Measurements from ENCODE around the gene STX11.

STX11 gene

DNA sequence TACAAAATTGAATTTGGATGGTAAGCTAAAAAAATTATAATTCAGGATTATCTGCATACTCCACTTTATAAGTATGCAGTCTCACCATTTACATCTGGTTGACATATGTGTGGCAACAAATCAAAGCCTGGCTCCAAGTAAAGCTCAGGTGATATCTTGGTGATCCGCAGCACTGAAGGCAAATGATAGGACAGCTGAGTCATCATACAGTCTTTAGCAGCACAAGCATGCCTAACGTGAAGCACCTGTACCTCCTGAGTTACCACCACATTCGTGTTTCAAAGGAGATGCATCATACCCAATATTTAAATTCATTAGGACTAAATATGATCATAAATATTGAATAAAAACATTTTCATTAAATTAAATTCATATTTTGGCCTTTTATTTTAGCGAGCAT lies 11.8 kb upstream of the STX11 start:
- in situ Hi-C loops (cut with HindIII; ENCODE audit: low pct_ligation_motif_present, low pct_unique_long_range_greater_than_20kb, low sequenced_read_pairs) = no loop called here
- no peak for DNase-seq

DNA sequence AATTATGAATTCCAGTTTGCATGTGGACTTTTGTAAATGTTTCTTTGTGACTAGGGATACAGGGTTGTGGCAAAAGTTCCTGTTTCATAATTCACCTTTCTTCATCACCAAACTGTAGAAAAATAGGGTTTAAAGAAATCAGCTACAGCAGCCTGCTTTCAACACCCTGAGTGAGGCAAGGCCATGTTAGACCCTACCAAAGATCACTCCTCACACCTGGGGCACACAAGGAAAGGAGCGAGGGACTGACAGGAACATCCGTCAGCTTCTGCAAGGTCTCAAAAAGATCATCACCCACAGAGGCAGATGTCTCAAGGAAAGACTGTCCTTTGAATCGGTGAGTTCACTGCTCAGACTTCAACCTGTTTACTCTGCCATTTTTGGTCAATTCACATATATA lies 10.5 kb upstream of the STX11 start:
- in situ Hi-C loops (cut with HindIII; ENCODE audit: low pct_ligation_motif_present, low pct_unique_long_range_greater_than_20kb, low sequenced_read_pairs) = no loop called here
- no peak for DNase-seq

DNA sequence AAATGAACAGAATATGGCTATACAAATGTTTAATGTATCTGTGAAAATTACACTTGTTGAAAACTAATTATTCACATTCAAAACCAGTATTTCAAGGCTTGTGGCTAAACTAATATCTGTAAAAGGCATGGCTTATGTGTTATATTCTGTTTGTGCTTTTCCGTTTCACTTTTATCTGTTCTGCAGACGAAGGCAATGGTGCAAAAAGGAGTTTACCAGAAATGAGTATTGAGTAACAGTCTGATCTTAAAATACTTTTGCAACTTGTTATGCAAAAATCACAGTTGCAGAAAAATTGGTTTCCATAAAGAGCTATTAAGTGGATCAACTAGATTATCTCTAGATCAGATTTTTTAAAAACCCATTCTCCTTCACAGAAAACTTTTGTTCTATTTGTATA lies 9.4 kb upstream of the STX11 start:
- DNase-seq = no peak
- in situ Hi-C loops (cut with HindIII; ENCODE audit: low pct_ligation_motif_present, low pct_unique_long_range_greater_than_20kb, low sequenced_read_pairs) = no loop called here

DNA sequence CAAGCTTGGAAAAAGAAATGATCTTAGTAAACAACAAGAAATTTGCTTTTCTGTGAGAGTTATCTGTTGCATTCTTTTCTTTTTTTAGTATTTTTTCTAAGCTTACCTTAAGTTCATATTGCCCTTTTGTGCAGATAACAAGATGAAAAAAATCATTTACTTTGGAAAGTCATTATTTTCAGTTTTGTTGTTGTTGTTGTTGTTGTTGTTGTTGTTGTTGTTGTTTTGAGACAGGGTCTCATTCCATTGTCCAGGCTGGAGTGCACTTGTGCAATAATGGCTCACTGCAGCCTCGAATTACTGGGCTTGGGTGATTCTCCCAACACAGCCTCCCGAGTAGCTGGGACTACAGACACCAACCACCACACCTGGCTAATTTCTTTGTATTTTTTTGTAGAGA lies 8.8 kb upstream of the STX11 start:
- in situ Hi-C loops (cut with HindIII; ENCODE audit: low pct_ligation_motif_present, low pct_unique_long_range_greater_than_20kb, low sequenced_read_pairs) = no loop called here
- no peak for DNase-seq

DNA sequence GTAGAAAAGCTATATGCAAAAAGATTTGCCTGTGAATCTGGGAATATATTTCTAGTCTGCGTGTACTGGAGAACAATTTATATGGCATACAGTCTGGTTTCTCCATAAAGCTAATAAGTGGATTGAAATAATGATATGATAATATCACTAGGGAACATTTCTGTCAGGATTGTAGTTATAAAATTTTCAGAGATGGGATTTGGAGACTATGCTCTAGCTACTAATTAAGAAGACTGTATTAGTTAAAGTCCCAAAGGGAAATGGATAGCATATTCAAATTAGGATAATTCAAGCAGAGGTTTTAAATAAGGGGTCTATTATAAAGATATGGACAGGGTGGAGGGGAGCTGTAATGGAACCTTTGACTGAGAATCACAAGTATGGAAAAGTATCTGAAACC lies 7.2 kb upstream of the STX11 start:
- DNase-seq = no peak
- in situ Hi-C loops (cut with HindIII; ENCODE audit: low pct_ligation_motif_present, low pct_unique_long_range_greater_than_20kb, low sequenced_read_pairs) = no loop called here

DNA sequence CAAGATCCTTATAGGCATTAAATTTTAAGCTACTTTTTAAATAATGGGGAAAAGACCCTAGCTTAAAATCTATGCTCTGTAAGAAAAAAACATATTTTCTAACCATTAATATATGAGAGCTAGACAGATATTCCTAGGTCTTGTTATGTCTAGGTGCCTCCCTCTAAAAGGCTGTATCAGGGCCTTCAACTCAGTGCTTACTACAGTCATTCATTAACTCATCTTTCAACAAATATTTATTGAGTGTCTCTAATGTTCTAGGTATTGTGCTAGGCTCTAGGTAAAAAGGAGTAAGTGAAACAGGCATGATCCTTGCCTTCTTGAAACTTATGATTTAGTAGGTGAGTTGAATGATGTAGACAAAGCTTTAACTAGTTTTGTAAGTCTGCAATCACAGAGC lies 6.4 kb upstream of the STX11 start:
- in situ Hi-C loops (cut with HindIII; ENCODE audit: low pct_ligation_motif_present, low pct_unique_long_range_greater_than_20kb, low sequenced_read_pairs) = no loop called here
- no peak for DNase-seq

DNA sequence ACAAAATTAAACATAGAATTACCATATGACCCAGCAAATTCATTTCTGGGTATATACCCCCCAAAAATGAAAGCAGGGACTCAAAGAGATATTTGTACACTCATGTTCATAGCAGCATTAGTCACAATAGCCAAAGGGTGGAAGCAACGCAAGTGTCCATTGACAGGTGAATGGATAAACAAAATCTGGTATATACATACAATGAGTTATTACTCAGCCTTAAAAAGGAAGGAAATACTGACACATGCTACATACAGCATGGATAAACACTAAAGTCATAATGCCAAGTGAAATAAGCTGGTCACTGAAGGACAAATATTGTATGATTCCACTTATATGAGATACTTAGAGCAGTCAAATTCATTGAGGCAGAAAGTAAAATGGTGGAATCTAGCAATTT lies 5.3 kb upstream of the STX11 start:
- in situ Hi-C loops (cut with HindIII; ENCODE audit: low pct_ligation_motif_present, low pct_unique_long_range_greater_than_20kb, low sequenced_read_pairs) = no loop called here
- DNase-seq = no peak

DNA sequence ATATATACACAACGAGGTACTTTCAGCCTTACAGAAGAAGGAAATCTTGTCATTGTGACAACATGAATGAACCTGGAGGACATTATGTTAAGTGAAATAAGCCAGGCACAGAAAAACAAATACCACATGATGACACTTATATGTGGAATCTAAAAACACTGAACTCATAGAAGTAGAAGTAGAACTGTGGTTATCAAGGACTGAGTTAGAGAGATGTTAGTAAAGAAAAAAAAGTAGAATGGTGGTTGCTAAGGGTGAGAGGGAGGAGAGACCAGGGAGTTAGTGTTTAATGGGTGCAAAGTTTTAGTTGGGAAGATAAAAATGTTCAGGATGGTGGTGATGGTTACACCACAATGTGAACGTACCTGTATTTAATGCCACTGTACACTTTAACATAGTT lies 4.8 kb upstream of the STX11 start:
- in situ Hi-C loops (cut with HindIII; ENCODE audit: low pct_ligation_motif_present, low pct_unique_long_range_greater_than_20kb, low sequenced_read_pairs) = no loop called here
- no peak for DNase-seq

DNA sequence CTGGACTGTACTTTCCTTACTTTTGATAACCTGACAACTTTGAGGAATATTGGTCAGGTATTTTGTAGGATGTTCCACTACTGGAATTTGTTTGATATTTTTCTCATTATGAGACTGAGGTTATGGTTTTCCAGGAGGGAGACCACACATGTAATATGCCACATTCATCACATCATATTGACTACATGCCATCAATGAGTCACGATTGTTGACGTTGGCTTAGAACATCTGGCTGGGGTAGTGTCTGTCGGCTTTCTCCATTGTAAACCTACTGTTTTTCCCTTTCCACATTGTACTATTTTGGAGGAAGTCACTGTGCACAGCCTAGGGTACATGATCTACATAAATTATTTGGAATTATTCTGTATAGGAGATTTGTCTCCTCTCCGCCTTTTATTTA lies 1.4 kb upstream of the STX11 start:
- in situ Hi-C loops (cut with HindIII; ENCODE audit: low pct_ligation_motif_present, low pct_unique_long_range_greater_than_20kb, low sequenced_read_pairs) = no loop called here
- no peak for DNase-seq

DNA sequence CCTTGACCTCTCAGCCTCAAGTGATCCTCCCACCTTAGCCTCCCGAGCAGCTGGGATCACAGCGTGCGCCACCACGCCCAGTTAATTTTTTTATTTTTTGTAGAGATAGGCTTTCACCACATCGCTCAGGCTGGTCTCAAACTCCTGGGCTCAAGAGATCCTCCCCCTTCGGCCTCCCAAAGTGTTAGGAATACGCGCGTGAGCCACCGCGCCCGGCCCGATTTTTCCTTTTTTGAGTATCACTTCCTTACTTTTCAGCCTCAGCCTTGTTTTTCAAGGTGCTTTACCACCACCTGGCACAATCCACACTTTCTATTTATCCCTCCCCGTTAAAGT lies 791 bp upstream of the STX11 start:
- in situ Hi-C loops (cut with HindIII; ENCODE audit: low pct_ligation_motif_present, low pct_unique_long_range_greater_than_20kb, low sequenced_read_pairs) = no loop called here
- no peak for DNase-seq

DNA sequence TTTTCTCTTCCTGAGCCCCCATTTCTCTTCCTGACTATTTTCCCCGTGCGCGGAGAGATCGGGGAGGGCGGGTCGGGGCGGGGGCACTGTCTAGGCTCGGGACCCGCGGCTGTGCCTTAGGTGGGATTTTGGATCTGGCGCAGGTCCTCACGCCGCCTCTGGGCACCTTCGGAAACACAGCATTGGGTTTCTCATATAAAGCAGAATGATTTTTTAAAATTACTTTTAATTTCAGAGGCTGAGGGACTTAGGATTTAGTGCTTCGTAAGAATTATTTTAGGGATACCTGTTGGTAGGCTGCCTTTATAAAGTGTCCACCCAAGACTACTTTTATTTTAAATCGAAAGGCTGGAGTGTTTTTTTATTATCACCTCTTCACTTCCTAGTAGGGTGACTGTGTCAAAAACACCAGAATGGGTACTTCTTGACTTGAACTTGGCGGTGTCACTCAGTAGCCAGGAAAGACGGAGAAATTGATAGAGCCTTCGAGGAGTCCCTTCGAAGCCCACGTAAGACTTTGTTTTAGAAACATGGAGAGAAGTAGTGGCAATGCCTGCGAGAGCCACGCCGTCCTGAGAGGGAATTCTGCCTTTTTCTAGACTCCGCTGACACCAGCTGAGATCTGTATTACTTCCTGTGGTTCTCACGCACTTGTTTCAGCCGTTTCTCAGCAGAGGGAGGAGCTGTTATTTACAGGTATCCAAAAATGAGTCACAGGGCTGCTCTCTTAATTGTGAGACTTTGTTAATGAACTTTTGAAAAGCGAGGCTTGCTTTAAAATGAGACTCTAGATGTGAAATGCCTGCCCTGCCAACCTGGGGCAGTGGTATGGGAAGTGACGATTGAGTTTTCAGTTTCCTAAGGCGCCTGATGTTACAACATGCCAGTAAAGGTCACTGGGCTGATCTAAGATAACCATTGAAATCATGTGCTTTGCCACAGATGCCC lies 667 bp downstream of the STX11 start:
- in situ Hi-C loops (cut with HindIII; ENCODE audit: low pct_ligation_motif_present, low pct_unique_long_range_greater_than_20kb, low sequenced_read_pairs) = no loop called here
- peak; percentile 48 for DNase-seq

DNA sequence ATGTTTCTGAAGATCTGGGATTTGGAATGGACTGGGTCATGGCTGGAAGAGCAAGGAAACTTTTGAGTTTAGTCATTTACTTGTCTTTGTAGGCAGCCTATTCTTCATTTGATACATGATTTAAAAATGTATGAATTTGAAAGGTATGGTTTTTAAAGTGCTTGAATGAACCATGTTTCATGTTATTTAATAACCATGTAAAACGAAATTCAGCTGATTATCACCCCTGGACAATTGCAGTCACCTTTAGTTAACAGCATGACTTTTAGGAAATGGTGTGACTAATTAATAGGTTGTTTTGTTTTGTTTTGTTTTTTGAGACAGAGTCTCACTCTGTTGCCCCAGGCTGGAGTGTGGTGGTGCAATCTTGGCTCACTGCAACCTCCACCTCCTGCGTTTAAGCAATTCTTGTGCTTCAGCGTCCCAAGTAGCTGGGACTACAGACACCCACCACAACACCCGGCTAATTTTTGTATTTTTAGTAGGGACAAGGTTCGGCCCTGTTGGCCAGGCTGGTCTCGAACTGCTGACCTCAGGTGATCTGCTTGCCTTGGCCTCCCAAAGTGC lies 2.1 kb downstream of the STX11 start:
- no peak for DNase-seq
- in situ Hi-C loops (cut with HindIII; ENCODE audit: low pct_ligation_motif_present, low pct_unique_long_range_greater_than_20kb, low sequenced_read_pairs) = no loop called here

DNA sequence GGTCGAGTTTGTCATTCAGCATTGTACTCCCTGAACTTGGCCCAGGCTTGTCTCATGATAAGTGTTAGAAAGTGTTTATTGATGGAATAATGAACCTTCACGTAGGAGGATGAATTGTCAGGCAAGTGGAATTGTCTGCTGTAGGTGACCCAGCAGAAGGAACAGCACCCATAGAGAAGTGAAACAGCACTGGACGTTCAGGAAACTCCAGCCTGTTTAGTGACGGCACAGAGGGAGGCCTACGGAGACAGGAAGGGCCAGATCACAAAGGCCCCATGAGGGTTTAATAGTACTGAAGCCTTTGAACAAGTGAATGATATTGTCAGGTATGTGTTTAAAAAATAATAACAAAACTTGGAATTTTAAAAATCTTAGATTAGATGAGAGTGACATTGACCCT lies 2.9 kb downstream of the STX11 start:
- in situ Hi-C loops (cut with HindIII; ENCODE audit: low pct_ligation_motif_present, low pct_unique_long_range_greater_than_20kb, low sequenced_read_pairs) = no loop called here

DNA sequence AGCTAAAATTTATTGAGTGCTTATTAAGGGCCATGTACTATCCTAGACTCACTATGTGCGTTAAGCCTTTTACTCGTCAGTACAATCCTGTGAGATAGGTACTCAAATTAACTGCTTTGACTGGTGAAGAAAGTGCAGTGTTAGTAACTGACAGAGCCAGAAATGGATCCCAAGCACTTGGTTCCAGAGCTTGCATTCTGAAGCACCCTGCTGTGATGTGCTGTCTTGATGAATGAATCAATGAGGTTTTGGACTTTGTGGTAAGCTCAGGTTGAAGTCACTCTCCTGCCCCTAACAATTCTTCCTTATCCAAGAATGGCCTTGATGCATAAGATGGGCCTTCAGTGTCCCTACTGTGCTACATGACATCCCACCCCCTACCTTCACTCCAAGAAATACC lies 3.7 kb downstream of the STX11 start:
- DNase-seq = no peak
- in situ Hi-C loops (cut with HindIII; ENCODE audit: low pct_ligation_motif_present, low pct_unique_long_range_greater_than_20kb, low sequenced_read_pairs) = no loop called here

More for the DNA sequence above, 2.9 kb downstream of the STX11 start:
- DNase-seq = no peak

DNA sequence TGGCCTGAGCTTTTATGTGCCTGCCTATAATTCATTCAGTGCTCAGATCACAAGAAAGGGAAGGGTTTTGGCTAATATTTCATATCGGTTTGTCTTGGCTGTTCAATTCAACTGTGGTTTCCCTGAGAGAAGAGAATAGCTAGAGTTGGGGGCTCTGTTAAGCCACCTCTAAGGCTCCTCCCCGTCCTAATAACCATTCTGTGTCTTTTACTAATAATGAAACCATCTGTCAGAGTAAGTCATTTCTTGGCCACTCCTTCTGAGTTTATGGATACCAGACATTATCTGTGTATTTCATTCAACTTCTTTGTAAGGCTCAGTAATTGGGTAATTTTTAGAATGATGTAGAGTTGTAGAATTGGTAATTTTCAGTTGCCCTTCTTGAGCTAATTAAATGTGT lies 5.2 kb downstream of the STX11 start:
- in situ Hi-C loops (cut with HindIII; ENCODE audit: low pct_ligation_motif_present, low pct_unique_long_range_greater_than_20kb, low sequenced_read_pairs) = no loop called here
- no peak for DNase-seq

DNA sequence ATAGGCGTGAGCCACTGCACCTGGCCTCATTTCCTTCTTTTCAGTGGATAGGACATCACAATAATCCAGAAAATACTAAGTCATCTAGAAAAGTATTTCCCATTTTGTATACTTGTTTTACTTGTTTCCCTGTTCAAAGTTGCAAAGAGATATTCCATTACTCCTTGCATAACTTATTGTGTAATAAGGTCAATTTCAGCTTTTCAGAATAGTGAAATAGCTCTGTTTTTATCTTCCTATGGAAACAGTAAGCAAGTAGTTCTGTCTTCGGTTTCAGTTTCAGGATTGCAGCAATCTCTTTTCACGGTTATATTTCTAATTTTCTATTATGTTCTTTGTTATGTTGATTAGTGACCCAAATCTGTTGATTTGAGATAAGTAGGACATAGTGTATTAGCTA lies 6.0 kb downstream of the STX11 start:
- DNase-seq = no peak
- in situ Hi-C loops (cut with HindIII; ENCODE audit: low pct_ligation_motif_present, low pct_unique_long_range_greater_than_20kb, low sequenced_read_pairs) = no loop called here

DNA sequence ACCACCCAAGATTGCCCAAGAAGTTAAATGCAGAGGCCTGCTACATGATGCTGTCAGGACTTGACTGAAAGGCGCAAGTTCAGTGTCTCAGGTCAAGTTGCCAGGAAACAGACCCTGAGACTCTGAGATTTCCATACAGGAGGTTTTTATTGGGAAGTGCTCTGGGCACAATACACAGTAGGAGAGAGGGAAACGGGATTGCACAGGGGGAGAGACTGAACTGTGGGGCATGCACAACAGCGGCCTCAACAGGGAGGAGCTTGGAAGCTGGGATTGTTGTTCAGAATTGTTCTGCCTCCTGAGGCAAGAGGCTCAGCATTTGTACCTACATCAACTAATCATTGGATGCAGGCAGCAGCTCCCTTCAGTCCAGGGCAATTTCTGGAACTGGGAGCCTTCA lies 6.7 kb downstream of the STX11 start:
- in situ Hi-C loops (cut with HindIII; ENCODE audit: low pct_ligation_motif_present, low pct_unique_long_range_greater_than_20kb, low sequenced_read_pairs) = no loop called here
- DNase-seq = no peak

DNA sequence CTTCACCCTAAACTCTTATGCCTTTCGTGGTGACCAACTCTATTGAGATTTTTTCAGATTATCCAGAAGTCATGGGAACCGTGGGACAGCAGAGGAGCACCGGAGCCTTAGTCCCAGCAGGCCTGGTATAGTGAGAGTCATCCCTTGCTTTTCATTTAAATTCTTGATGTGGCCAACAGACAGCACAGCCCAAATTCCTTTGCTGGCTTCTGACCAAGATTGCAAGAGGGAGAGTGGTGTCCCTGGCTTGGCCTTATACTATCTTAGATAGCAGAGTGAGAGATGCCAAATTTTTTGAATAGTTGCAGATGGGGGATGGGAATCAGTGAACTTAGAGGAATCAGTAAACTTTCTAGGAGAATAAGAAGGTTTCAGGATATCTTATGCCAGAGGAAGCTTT lies 7.8 kb downstream of the STX11 start:
- peak; percentile 92 for DNase-seq
- in situ Hi-C loops (cut with HindIII; ENCODE audit: low pct_ligation_motif_present, low pct_unique_long_range_greater_than_20kb, low sequenced_read_pairs) = no loop called here

DNA sequence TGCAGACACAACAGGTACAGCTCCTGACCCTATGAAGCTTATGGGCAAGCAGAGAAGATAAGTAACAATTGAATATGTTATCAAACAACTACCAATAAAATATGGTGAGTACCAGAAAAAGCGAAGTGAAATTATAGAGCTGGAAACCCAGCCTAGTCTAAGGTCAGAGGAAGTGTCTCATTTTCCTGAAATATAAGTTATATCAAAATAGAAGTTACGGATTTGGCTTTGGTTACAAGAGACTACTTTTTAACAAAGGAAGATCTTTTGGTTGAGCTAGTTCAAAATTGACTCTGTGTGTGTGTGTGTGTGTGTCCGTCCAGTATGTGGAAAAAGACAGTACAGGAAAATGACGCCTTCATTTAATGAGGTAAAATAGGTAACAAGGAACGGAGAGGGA lies 8.9 kb downstream of the STX11 start:
- no peak for DNase-seq
- in situ Hi-C loops (cut with HindIII; ENCODE audit: low pct_ligation_motif_present, low pct_unique_long_range_greater_than_20kb, low sequenced_read_pairs) = no loop called here

DNA sequence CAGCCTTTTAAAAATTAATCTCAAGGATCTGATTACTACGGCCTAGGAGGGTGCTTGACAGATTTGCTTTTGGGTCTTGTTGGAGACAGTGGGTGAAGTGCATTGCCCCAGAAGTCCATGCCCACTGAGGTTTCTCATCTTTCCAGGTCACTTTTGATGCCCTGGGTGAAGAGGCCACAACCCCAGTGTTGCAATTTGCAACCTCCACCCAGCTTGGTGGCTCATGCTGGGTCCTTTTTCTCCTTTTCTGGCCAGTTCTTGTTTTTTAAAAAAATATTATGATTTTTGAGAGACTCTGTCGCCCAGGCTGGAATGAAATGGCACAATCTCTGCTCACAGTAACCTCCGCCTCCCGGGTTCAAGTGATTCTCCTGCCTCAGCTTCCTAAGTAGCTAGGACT lies 9.4 kb downstream of the STX11 start:
- in situ Hi-C loops (cut with HindIII; ENCODE audit: low pct_ligation_motif_present, low pct_unique_long_range_greater_than_20kb, low sequenced_read_pairs) = no loop called here
- DNase-seq = no peak
